Measurements from ENCODE around the gene LIMA1. TPM values are rescaled to one million over a fixed set of nuclear protein-coding genes. Genes with fewer than 3 reads are reported as not detected.

Gene LIMA1
- total RNA-seq, 4 donors from 2014 or later = 23.9 to 62.7 (median 37.2) TPM

DNA sequence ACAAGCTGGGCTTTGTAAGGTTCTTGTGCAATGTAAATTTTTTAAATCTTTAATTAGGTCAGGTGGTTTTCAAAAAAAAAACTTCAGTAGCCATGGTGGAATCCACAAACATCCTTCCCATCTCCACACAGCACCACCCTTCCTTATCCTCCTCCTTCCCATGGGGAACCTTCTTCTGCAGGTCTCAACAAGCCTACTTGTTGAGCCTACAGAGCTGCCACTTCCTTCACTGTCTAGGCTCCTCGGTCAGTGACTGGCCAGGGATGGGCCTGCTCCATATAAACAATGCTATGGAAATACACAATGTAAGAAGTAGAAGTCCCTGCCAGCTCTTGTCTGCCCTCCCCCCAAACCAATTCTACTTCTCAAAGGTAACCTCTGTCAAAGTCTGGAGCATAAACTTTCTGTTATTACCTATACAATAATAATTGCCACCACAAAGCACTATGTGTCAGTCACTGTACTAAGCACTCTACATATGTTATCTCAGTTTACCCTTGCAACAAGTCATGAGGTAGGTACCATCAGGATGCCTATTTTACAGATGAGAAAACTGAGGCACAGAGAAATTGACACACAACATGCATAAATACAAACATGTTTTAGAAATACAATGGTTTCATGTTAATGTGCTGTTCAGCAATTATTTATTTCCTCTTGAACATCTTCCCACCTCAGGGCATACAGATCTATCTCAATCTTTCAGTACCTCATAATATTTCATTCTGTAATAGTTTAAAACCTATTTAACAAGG lies 17.4 kb downstream of the LIMA1 start:
- TF ChIP-seq, protein P1, sequence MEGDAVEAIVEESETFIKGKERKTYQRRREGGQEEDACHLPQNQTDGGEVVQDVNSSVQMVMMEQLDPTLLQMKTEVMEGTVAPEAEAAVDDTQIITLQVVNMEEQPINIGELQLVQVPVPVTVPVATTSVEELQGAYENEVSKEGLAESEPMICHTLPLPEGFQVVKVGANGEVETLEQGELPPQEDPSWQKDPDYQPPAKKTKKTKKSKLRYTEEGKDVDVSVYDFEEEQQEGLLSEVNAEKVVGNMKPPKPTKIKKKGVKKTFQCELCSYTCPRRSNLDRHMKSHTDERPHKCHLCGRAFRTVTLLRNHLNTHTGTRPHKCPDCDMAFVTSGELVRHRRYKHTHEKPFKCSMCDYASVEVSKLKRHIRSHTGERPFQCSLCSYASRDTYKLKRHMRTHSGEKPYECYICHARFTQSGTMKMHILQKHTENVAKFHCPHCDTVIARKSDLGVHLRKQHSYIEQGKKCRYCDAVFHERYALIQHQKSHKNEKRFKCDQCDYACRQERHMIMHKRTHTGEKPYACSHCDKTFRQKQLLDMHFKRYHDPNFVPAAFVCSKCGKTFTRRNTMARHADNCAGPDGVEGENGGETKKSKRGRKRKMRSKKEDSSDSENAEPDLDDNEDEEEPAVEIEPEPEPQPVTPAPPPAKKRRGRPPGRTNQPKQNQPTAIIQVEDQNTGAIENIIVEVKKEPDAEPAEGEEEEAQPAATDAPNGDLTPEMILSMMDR (IDR thresholded peaks at IDR 0.05) = no peak
- TF ChIP-seq POLR2A (IDR thresholded peaks at IDR 0.05; ENCODE audit: low read depth) (no peak), EP300 (IDR thresholded peaks at IDR 0.05) (no peak), POLR2AphosphoS5 (IDR thresholded peaks at IDR 0.05) (no peak)
- Histone ChIP-seq H3K27me3 (no peaks in the 10 kb centered on the region), H3K4me3 (no peak overlapping the region), H3K36me3 (no peaks in the 10 kb centered on the region), H3K27ac (replicated peaks in 1 of 4) (no peak overlapping the region), H3K4me1 (no peaks in the 10 kb centered on the region), H3K9me3 (no peaks in the 10 kb centered on the region)
- intact Hi-C loops (cut with DNase I) = no loop called here
- 83% methylated on average over 1 of the region's 1 CpG for whole genome bisulfite sequencing
- no peak for DNase-seq (ENCODE audit: extremely low spot score)

DNA sequence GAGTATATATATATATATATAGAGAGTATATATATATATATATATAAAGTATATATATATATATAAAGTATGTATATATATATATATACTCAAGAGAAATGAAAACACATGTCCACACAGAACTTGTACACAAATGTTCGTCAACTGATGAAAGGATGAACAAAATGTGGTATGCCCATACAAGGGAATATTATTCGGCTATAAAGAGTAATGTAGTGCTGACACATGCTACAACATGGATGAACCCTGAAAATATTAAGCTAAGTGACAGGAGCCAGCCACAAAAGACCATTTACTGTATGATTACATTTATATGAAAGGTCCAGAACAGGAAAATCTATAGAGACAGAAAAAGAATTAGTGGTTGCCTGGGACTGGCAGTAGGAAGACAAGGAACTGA lies 19.5 kb downstream of the LIMA1 start:
- H3K36me3 ChIP-seq = no peaks in the 10 kb centered on the region
- H3K9me3 ChIP-seq = no peaks in the 10 kb centered on the region
- intact Hi-C loops (cut with DNase I) = no loop called here
- no peak for DNase-seq (ENCODE audit: extremely low spot score)
- WGBS = 95% methylated on average over 2 of the region's 2 CpGs
- no peak overlapping the region for H3K27ac ChIP-seq (replicated peaks in 1 of 4)
- TF ChIP-seq, protein P1 (IDR thresholded peaks at IDR 0.05) = no peak
- TF ChIP-seq POLR2A (IDR thresholded peaks at IDR 0.05; ENCODE audit: low read depth) (no peak), EP300 (IDR thresholded peaks at IDR 0.05) (no peak), POLR2AphosphoS5 (IDR thresholded peaks at IDR 0.05) (no peak)
- no peak overlapping the region for H3K4me3 ChIP-seq
- no peaks in the 10 kb centered on the region for H3K27me3 ChIP-seq
- peaks cover 11 to 16% (median 14%) of the 10 kb centered on the region in 4 donors for H3K4me1 ChIP-seq

DNA sequence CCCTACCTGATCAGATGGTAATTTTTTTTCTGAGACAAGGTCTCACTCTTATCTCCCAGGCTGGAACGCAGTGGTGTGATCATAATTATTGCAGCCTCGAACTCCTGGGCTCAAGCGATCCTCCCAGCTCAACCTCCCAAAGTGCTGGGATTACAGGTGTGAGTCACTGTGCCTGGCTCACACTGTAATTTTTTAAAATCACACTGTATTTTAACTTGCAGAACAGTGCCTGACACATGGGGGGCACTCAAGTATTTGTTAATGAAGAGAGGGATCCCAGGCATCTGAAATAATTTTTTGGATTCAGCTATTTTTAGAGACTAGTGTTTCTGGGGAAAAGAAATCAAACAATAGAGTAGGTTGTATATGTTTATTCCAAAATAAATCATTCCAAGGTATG lies 21.7 kb downstream of the LIMA1 start:
- WGBS = 97% methylated on average over 3 of the region's 3 CpGs
- no peak overlapping the region for H3K27ac ChIP-seq (replicated peaks in 1 of 4)
- DNase-seq (ENCODE audit: extremely low spot score) = no peak
- no peaks in the 10 kb centered on the region for H3K36me3 ChIP-seq
- H3K4me3 ChIP-seq = no peak overlapping the region
- no peaks in the 10 kb centered on the region for H3K27me3 ChIP-seq
- TF ChIP-seq EP300 (IDR thresholded peaks at IDR 0.05) (no peak), POLR2A (IDR thresholded peaks at IDR 0.05; ENCODE audit: low read depth) (no peak), POLR2AphosphoS5 (IDR thresholded peaks at IDR 0.05) (no peak)
- TF ChIP-seq, protein P1 (IDR thresholded peaks at IDR 0.05) = no peak
- peaks cover 27 to 33% (median 30%) of the 10 kb centered on the region in 4 donors for H3K4me1 ChIP-seq
- H3K9me3 ChIP-seq = no peaks in the 10 kb centered on the region
- intact Hi-C loops (cut with DNase I) = no loop called here

DNA sequence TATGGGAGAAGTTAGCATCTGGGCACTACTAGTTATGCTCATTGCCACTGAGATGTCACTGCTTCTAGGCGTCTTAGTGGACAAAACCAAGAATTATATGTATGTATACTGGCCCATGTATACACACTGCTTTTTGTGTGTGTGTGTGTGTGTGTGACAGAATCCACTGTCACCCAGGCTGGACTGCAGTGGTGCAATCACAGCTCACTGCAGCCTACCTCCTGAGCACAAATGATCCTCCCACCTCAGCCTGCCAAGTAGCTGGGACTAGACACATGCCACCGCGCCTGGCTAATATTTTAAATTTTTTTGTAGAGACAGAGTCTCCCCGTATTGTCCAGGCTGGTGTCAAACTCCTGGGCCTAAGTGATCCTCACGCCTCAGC lies 25.2 kb downstream of the LIMA1 start:
- DNase-seq (ENCODE audit: extremely low spot score) = no peak

More for the DNA sequence above, 25.2 kb downstream of the LIMA1 start:
- 65% methylated on average over 5 of the region's 5 CpGs for WGBS
- TF ChIP-seq, protein P1 (IDR thresholded peaks at IDR 0.05) = no peak
- TF ChIP-seq EP300 (IDR thresholded peaks at IDR 0.05) (no peak), POLR2A (IDR thresholded peaks at IDR 0.05; ENCODE audit: low read depth) (no peak), POLR2AphosphoS5 (IDR thresholded peaks at IDR 0.05) (no peak)
- Histone ChIP-seq H3K27me3 (no peaks in the 10 kb centered on the region), H3K36me3 (no peaks in the 10 kb centered on the region), H3K4me1 (peaks cover 27 to 37% (median 31%) of the 10 kb centered on the region in 4 donors), H3K27ac (replicated peaks in 1 of 4) (peak overlapping the region; percentile 46 to 68 (median 60)), H3K9me3 (no peaks in the 10 kb centered on the region), H3K4me3 (no peak overlapping the region)
- intact Hi-C loops (cut with DNase I) = no loop called here
